ENCODE measurements around the gene TFEB. TPM values are rescaled to one million over a fixed set of nuclear protein-coding genes. Genes with fewer than 3 reads are reported as not detected.

The TFEB gene
- polyA plus RNA-seq, 1 donor (not counting 4 experiments of a cell fraction or from before 2014, with no cell fraction given), result 4.3 TPM

GRCh38 chr6:41774841-41775240 lies 39.4 kb upstream of the TFEB start:
- Histone ChIP-seq H3K27me3 (ENCODE audit: control insufficient read depth, extremely low read depth, insufficient read depth, low read length) (no peaks in the 10 kb centered on the region), H3K4me1 (ENCODE audit: control insufficient read depth, extremely low read depth, insufficient read depth, low read length) (peaks cover 6% of the 10 kb centered on the region), H4K20me1 (ENCODE audit: control insufficient read depth, extremely low read depth, insufficient read depth, low read length) (no peaks in the 10 kb centered on the region), H3K4me2 (ENCODE audit: control insufficient read depth, extremely low read depth, insufficient read depth, low read depth, low read length) (no peak overlapping the region), H3K9me3 (ENCODE audit: control insufficient read depth, low read depth, low read length) (no peaks in the 10 kb centered on the region), H3K4me3 (ENCODE audit: control insufficient read depth in 2 of 3, extremely low read depth in 1 of 3, insufficient read depth in 2 of 3, low read depth in 1 of 3, low read length in 3 of 3) (no peak overlapping the region), H3K27ac (ENCODE audit: control insufficient read depth, insufficient read depth, low read length) (no peak overlapping the region), H3K9ac (ENCODE audit: control insufficient read depth, extremely low read depth, insufficient read depth, low read length) (no peak overlapping the region), H2AFZ (ENCODE audit: control insufficient read depth, low read length) (no peak overlapping the region), H3K9me1 (ENCODE audit: control insufficient read depth, extremely low read depth, insufficient read depth, low read length) (no peaks in the 10 kb centered on the region), H3K36me3 (ENCODE audit: control insufficient read depth in 2 of 2, extremely low read depth in 1 of 2, insufficient read depth in 2 of 2, low read length in 2 of 2) (peaks cover 15 to 26% of the 10 kb centered on the region in 2 experiments), H3K79me2 (ENCODE audit: control insufficient read depth, insufficient read depth, low read length) (no peaks in the 10 kb centered on the region)
- TF ChIP-seq CTCF (optimal IDR thresholded peaks at IDR 0.05 in 1 of 3, IDR thresholded peaks at IDR 0.05 in 1 of 3, conservative IDR thresholded peaks at IDR 0.05 in 1 of 3; ENCODE audit: extremely low read depth in 1 of 3, insufficient read depth in 2 of 3, low read length in 3 of 3) (no peak), EZH2 (IDR thresholded peaks at IDR 0.05; ENCODE audit: low read length) (no peak)
- dilution Hi-C loops (cut with MboI; ENCODE audit: extremely low pct_ligation_motif_present, low sequenced_read_pairs), result no loop called here
- FAIRE-seq, result no peak
- DNase-seq (ENCODE audit: low read depth, low spot score), result no peak

GRCh38 chr6:41771058-41771983 lies 35.9 kb upstream of the TFEB start:
- Histone ChIP-seq H3K9me1 (ENCODE audit: control insufficient read depth, extremely low read depth, insufficient read depth, low read length) (no peaks in the 10 kb centered on the region), H3K4me3 (ENCODE audit: control insufficient read depth in 2 of 3, extremely low read depth in 1 of 3, insufficient read depth in 2 of 3, low read depth in 1 of 3, low read length in 3 of 3) (no peak overlapping the region), H3K27ac (ENCODE audit: control insufficient read depth, insufficient read depth, low read length) (no peak overlapping the region), H3K4me2 (ENCODE audit: control insufficient read depth, extremely low read depth, insufficient read depth, low read depth, low read length) (no peak overlapping the region), H3K27me3 (ENCODE audit: control insufficient read depth, extremely low read depth, insufficient read depth, low read length) (no peaks in the 10 kb centered on the region), H3K79me2 (ENCODE audit: control insufficient read depth, insufficient read depth, low read length) (no peaks in the 10 kb centered on the region), H4K20me1 (ENCODE audit: control insufficient read depth, extremely low read depth, insufficient read depth, low read length) (no peaks in the 10 kb centered on the region), H3K9ac (ENCODE audit: control insufficient read depth, extremely low read depth, insufficient read depth, low read length) (no peak overlapping the region), H3K9me3 (ENCODE audit: control insufficient read depth, low read depth, low read length) (no peaks in the 10 kb centered on the region), H3K36me3 (ENCODE audit: control insufficient read depth in 2 of 2, extremely low read depth in 1 of 2, insufficient read depth in 2 of 2, low read length in 2 of 2) (peaks cover 13 to 20% of the 10 kb centered on the region in 2 experiments), H2AFZ (ENCODE audit: control insufficient read depth, low read length) (no peak overlapping the region), H3K4me1 (ENCODE audit: control insufficient read depth, extremely low read depth, insufficient read depth, low read length) (peaks cover 22% of the 10 kb centered on the region)
- no peak for FAIRE-seq
- dilution Hi-C loops (cut with MboI; ENCODE audit: extremely low pct_ligation_motif_present, low sequenced_read_pairs), result no loop called here
- no peak for TF ChIP-seq CTCF (optimal IDR thresholded peaks at IDR 0.05 in 1 of 3, IDR thresholded peaks at IDR 0.05 in 1 of 3, conservative IDR thresholded peaks at IDR 0.05 in 1 of 3; ENCODE audit: extremely low read depth in 1 of 3, insufficient read depth in 2 of 3, low read length in 3 of 3)
- TF ChIP-seq EZH2 (IDR thresholded peaks at IDR 0.05; ENCODE audit: low read length), result no peak
- no peak for DNase-seq (ENCODE audit: low read depth, low spot score)
